Progenitor cell of endocrine pancreas (in vitro differentiated cells): Measurements from ENCODE around the gene MBP. TPM values are rescaled to one million over a fixed set of nuclear protein-coding genes. Genes with fewer than 3 reads are reported as not detected.

Source experiments
- DNase-seq: peaks from one replicate; pipeline ENCODE4 v3.0.0; 2021; ENCODE audit warnings: low spot score; ENCODE audit not compliant: unreplicated experiment
- H3K27ac Mint-ChIP-seq: 2 replicates; pipeline ENCODE4 v1.8.0; 2021; ENCODE audit warnings: mild to moderate bottlenecking, moderate library complexity, mixed read lengths
- H3K27me3 Mint-ChIP-seq: 2 replicates; pipeline ENCODE4 v1.8.0; 2021; ENCODE audit warnings: mixed read lengths
- H3K36me3 Mint-ChIP-seq: 2 replicates; pipeline ENCODE4 v1.8.0; 2022; ENCODE audit warnings: mixed read lengths; ENCODE audit not compliant: insufficient read depth
- H3K4me1 Mint-ChIP-seq: 2 replicates; pipeline ENCODE4 v1.8.0; 2021; ENCODE audit warnings: low read depth, mixed read lengths
- H3K4me3 Mint-ChIP-seq: 2 replicates; pipeline ENCODE4 v1.8.0; 2021; ENCODE audit warnings: low read depth, mild to moderate bottlenecking, moderate library complexity, mixed read lengths
- H3K9me3 Mint-ChIP-seq: 2 replicates; pipeline ENCODE4 v1.8.0; 2021; ENCODE audit warnings: low read depth, mixed read lengths
- total RNA-seq: library from RNA; stranded (reverse); gene quantifications from 2 replicates; pipeline ENCODE4 v1.2.1, GENCODE V29; 2021
- TF ChIP-seq, protein P1 (sequence below): fragments of 200-600 bp; sonication (generic); IDR thresholded peaks from one replicate; pipeline ENCODE4 v1.5.0; 2021; ENCODE audit warnings: antibody characterized with exemption, mild to moderate bottlenecking; ENCODE audit not compliant: unreplicated experiment

MBP gene
- total RNA-seq, 1 donor from 2014 or later: 38.4 TPM

DNA sequence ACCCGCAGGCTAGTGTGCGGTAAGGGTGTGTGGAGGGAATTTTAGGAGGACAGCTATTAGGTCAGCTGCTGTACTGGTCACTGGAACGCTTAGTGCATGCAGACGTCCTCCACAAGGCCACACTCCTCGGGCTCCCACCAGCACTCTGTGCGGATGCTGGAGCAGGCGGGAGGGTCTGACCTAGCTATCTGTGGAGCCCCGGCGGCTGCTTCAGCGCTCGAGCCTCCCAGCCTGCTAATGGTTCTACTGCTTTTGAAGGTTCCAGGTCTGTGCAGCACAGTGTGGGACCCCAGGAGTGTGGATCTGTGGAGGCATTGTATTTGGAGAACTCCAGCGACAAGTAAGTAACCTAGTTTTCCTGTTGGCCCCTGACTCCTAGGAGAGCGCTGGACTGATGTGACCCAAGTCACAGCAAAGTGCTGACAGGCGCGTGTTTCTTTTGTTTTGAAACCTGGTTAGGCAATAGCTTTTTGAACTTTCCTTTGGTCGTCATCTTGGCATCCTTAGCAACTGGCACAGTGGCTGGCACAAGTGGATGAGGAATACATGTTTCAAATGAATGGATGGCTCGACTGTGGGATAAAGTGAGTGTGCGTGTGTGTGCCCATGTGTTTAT lies 196.8 kb downstream of the MBP start:
- Mint-ChIP-seq H3K4me1 (no peaks in the 10 kb centered on the region), H3K27me3 (no peaks in the 10 kb centered on the region), H3K9me3 (no peaks in the 10 kb centered on the region), H3K27ac (no peak overlapping the region), H3K36me3 (peaks cover 16% of the 10 kb centered on the region), H3K4me3 (no peak overlapping the region)
- TF ChIP-seq, protein P1, sequence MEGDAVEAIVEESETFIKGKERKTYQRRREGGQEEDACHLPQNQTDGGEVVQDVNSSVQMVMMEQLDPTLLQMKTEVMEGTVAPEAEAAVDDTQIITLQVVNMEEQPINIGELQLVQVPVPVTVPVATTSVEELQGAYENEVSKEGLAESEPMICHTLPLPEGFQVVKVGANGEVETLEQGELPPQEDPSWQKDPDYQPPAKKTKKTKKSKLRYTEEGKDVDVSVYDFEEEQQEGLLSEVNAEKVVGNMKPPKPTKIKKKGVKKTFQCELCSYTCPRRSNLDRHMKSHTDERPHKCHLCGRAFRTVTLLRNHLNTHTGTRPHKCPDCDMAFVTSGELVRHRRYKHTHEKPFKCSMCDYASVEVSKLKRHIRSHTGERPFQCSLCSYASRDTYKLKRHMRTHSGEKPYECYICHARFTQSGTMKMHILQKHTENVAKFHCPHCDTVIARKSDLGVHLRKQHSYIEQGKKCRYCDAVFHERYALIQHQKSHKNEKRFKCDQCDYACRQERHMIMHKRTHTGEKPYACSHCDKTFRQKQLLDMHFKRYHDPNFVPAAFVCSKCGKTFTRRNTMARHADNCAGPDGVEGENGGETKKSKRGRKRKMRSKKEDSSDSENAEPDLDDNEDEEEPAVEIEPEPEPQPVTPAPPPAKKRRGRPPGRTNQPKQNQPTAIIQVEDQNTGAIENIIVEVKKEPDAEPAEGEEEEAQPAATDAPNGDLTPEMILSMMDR: no peak
- DNase-seq: no peak

DNA sequence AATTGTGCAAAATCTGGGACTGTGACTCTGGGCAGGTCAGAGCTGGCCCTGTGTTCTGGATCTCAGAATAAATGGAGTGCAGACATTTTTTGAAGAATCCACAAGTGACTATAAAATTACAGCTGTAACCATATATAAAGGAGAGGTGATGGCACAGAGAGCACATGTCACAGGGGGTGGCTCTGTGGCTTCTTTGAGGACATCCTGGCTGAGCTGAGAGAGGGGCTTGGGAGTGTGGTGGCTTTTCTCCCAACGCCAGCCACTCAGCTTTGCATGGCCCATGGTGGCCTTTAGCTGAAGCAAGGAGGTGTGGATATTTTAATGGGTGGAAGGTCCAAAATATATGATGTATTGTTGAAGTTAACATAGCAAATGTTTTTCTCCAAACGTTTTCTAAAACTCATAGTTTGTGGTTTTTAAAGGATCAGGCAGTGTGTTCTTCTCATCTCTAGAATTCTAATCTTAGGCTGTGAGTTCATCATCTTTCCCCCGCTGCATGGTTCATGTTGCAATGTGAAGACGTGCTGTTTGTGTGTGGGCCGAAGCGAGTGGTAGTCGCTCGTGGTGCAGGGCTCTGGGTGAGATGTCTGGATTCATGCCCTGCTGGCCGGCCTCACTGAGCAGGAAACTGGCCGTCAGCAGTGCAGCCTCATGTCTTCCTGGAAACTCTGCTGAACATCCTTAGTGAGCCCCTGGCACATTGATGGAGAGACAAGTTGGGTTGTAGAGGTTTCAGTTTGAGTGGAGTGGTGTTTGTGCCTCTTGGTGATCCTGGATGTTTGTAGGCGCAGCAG lies 200.4 kb downstream of the MBP start:
- TF ChIP-seq, protein P1: no peak
- no peak overlapping the region for H3K4me3 Mint-ChIP-seq
- H3K9me3 Mint-ChIP-seq: no peaks in the 10 kb centered on the region
- H3K27me3 Mint-ChIP-seq: no peaks in the 10 kb centered on the region
- no peak for DNase-seq
- peak overlapping the region; percentile 59 for H3K27ac Mint-ChIP-seq
- H3K4me1 Mint-ChIP-seq: no peaks in the 10 kb centered on the region
- H3K36me3 Mint-ChIP-seq: peaks cover 12% of the 10 kb centered on the region

DNA sequence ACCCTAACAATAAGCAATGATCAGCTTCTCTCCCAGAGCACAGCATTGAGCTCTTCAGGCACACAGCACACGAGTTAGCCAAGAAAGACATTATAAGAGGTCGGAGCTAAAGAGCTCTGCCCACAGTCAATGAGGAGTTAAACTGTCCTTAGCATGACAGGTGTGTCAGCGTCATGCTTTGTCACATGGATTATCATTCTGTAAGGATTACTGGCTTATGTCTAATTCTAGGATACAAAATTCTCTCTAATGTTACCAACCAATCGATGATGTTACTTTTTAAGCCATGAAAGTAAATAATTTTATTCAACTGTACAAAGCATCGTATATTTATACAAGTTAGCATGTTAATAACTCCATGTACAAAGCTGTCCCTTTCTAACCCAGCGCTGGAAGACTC lies 201.4 kb downstream of the MBP start:
- DNase-seq: no peak
- Mint-ChIP-seq H3K4me3 (no peak overlapping the region), H3K36me3 (peaks cover 12% of the 10 kb centered on the region), H3K9me3 (no peaks in the 10 kb centered on the region), H3K27ac (no peak overlapping the region), H3K27me3 (no peaks in the 10 kb centered on the region), H3K4me1 (no peaks in the 10 kb centered on the region)
- TF ChIP-seq, protein P1: no peak

Other genes with a start within 250 kb of the MBP start
- gene GALR1, start 117.1 kb upstream of the MBP start, total RNA-seq: 2.9 and 4.0 TPM in 2 replicates